Measurements from ENCODE around the gene EFNB3. TPM values are rescaled to one million over a fixed set of nuclear protein-coding genes. Genes with fewer than 3 reads are reported as not detected.

EFNB3 gene
- total and polyA plus RNA-seq, 12 donors, result 0.26 to 4.3 (median 1.2) TPM; not detected in 1

DNA sequence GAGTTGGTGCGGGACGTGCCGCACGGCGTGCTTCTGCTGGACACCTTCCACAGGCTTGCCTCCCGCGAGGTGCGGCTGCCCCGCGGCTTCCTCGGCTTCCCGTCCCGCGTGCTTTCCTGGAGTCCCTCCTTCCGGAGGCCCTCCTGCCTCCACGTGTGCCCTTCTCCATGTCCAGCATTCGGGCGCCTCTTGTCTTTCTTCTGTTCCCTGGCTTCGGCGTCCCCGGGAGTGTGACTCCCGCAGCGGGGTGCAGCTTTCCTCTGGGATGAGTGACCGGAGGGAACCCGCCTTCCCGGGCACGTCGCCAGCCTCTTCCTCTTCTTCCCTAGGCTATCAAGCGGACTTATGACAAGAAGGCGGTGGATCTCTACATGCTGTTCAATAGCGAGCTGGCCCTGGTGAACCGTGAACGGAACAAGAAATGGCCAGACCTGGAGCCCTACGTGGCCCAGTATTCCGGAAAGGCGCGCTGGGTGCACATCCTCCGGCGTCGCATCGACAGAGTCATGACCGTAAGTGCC is 35.5 kb downstream of the EFNB3 start:
- no peak overlapping the region for H3K4me3 ChIP-seq
- 63 to 75% (median 67%) methylated on average over 20 to 42 of the region's 42 CpGs for WGBS, 4 donors
- no peaks in the 10 kb centered on the region for H3K9me3 ChIP-seq (replicated peaks in 1 of 3)
- no peaks in the 10 kb centered on the region for H3K4me1 ChIP-seq (replicated peaks in 1 of 2)
- DNase-seq, result peak in 3 of 7 donors; percentile 14 to 32 (median 32)
- TF ChIP-seq POLR2A (IDR thresholded peaks at IDR 0.05), result no peak
- TF ChIP-seq CTCF (IDR thresholded peaks at IDR 0.05), result no peak
- no peak overlapping the region for H3K27ac ChIP-seq
- H3K36me3 ChIP-seq (replicated peaks in 1 of 2), result no peaks in the 10 kb centered on the region
- peaks cover 10% of the 10 kb centered on the region for H3K27me3 ChIP-seq
- intact Hi-C loops (cut with DNase I), result no loop called here

DNA sequence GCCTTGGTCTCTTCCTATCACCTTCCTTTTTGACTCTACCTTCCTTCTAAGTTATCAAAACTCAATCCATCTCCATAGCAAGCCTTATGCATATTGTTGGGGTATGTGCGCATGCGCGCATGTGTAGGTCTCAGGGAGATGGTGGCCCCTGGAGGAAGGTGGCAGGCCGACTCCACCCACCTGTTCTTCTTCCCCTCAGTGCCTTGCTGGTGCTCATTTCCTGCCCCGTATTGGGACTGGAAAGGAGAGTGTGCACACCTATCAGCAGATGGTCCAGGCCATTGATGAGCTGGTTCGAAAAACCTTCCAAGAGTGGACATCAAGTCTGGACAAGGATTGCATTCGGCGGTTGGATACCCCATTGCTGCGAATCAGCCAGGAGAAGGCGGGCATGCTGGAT is 37.7 kb downstream of the EFNB3 start:
- no peak for DNase-seq
- H3K4me1 ChIP-seq (replicated peaks in 1 of 2), result peaks cover 0 to 4% of the 10 kb centered on the region in 2 donors
- intact Hi-C loops (cut with DNase I), result no loop called here
- WGBS, 4 donors, result 55 to 74% (median 66%) methylated on average over 10 of the region's 10 CpGs
- TF ChIP-seq POLR2A (IDR thresholded peaks at IDR 0.05) (no peak), CTCF (IDR thresholded peaks at IDR 0.05) (no peak)
- peaks cover 10% of the 10 kb centered on the region for H3K27me3 ChIP-seq
- no peak overlapping the region for H3K4me3 ChIP-seq
- no peak overlapping the region for H3K27ac ChIP-seq
- H3K9me3 ChIP-seq (replicated peaks in 1 of 3), result no peaks in the 10 kb centered on the region
- no peaks in the 10 kb centered on the region for H3K36me3 ChIP-seq (replicated peaks in 1 of 2)

GRCh38 chr17:7744416-7744815 is 39.4 kb downstream of the EFNB3 start:
- Histone ChIP-seq H3K36me3 (replicated peaks in 1 of 2) (no peaks in the 10 kb centered on the region), H3K27me3 (peaks cover 5% of the 10 kb centered on the region), H3K9me3 (replicated peaks in 1 of 3) (no peaks in the 10 kb centered on the region), H3K4me3 (no peak overlapping the region), H3K27ac (no peak overlapping the region), H3K4me1 (replicated peaks in 1 of 2) (peaks cover 0 to 4% of the 10 kb centered on the region in 2 donors)
- 57 to 61% (median 58%) methylated on average over 8 of the region's 8 CpGs for WGBS, 4 donors
- TF ChIP-seq POLR2A (IDR thresholded peaks at IDR 0.05) (no peak), CTCF (IDR thresholded peaks at IDR 0.05) (no peak)
- intact Hi-C loops (cut with DNase I), result no loop called here
- DNase-seq, result peak in 1 of 7 donors; percentile 11

- Histone ChIP-seq H3K4me1 (replicated peaks in 1 of 2) (peaks cover 0 to 4% of the 10 kb centered on the region in 2 donors), H3K36me3 (replicated peaks in 1 of 2) (no peaks in the 10 kb centered on the region), H3K9me3 (replicated peaks in 1 of 3) (no peaks in the 10 kb centered on the region), H3K27me3 (peaks cover 5% of the 10 kb centered on the region), H3K4me3 (no peak overlapping the region), H3K27ac (no peak overlapping the region)
- DNase-seq, result peak in 6 of 7 donors; percentile 43 to 72 (median 62)
- WGBS, 4 donors, result 45 to 60% (median 51%) methylated on average over 7 of the region's 7 CpGs
- no peak for TF ChIP-seq CTCF (IDR thresholded peaks at IDR 0.05)
- TF ChIP-seq POLR2A (IDR thresholded peaks at IDR 0.05), result no peak
- intact Hi-C loops (cut with DNase I), result loop anchor here in 1 of 2 donors (5.0 kb wide), 1 partner anchor 241 kb away; no protein-coding TSS in a partner anchor
These were observed 40.9 kb downstream of the EFNB3 start for GRCh38 chr17:7745748-7746470.
